A549 (cell line): Measurements from ENCODE around the gene FOXK1. TPM values are rescaled to one million over a fixed set of nuclear protein-coding genes. Genes with fewer than 3 reads are reported as not detected.

Experiments
- ATAC-seq, 2 experiments: fragments of 200-7000 bp in 1 of 2; fragments of >200 bp in 1 of 2; cut with Nextera tagmentation in 1 of 2; cut with Tn5 transposase in 1 of 2; 3 replicates each; pipeline versions ENCODE4 v1.8.0 to v1.9.1; 2018 to 2020; ENCODE audit warnings: mild to moderate bottlenecking in 1 of 2, moderate library complexity in 1 of 2
- CTCF ChIA-PET: fragments of 300-600 bp; sonication (Branson Sonifier 250); formaldehyde crosslinking; extraction: SDS; loops from one replicate; lab custom pipeline; 2021; ENCODE audit warnings: antibody characterized with exemption, inconsistent platforms; lab: Yijun Ruan, JAX
- POLR2A ChIA-PET: fragments of 350-600 bp; formaldehyde crosslinking; extraction: SDS; loops from one replicate; lab custom pipeline; 2021; ENCODE audit warnings: antibody characterized with exemption, inconsistent platforms; lab: Yijun Ruan, JAX
- DNase-seq, 2 experiments: peaks; one replicate each; pipeline versions ENCODE4 v3.0.0 to v3.0.0-alpha.2; 2011 to 2016; ENCODE audit warnings: low read depth in 1 of 2, low spot score in 1 of 2
- FAIRE-seq: peaks from 2 replicates; lab custom pipeline; 2011; peaks lifted over from hg19 to GRCh38; lab: Jason Lieb, UNC
- H3K27ac ChIP-seq, 2 experiments: fragments of >200 bp; sonication (Bioruptor Twin); formaldehyde crosslinking; 3 replicates each; pipeline ENCODE4 v1.5.1; 2016 to 2017
- H3K4me1 ChIP-seq: fragments of >200 bp; sonication (Bioruptor Twin); formaldehyde crosslinking; 3 replicates; pipeline ENCODE4 v1.6.1; 2016
- H3K4me2 ChIP-seq: fragments of >200 bp; sonication (Bioruptor Twin); formaldehyde crosslinking; 3 replicates; pipeline ENCODE4 v1.6.1; 2016
- H3K4me3 ChIP-seq: fragments of >200 bp; sonication (Bioruptor Twin); formaldehyde crosslinking; 3 replicates; pipeline ENCODE4 v1.5.1; 2016
- H3K9me3 ChIP-seq: fragments of >200 bp; sonication (Bioruptor Twin); formaldehyde crosslinking; 3 replicates; pipeline ENCODE4 v1.6.1; 2016
- CBX2 ChIP-seq: fragments of 200-600 bp; sonication (generic); IDR thresholded peaks from 2 replicates; pipeline ENCODE4 v1.6.1; 2016; ENCODE audit warnings: low read depth, mild to moderate bottlenecking, borderline replicate concordance
- CHD2 ChIP-seq: fragments of 150-350 bp; IDR thresholded peaks from 2 replicates; pipeline ENCODE4 v1.6.1; 2014; ENCODE audit warnings: low read length; ENCODE audit not compliant: partially characterized antibody
- CTCF ChIP-seq: fragments of >200 bp; sonication (Bioruptor Twin); formaldehyde crosslinking; IDR thresholded peaks from 3 replicates; pipeline ENCODE4 v1.5.1; 2016
- ESRRA ChIP-seq: fragments of 150-350 bp; IDR thresholded peaks from 2 replicates; pipeline ENCODE4 v1.6.1; 2014; ENCODE audit warnings: mild to moderate bottlenecking, low read length, borderline replicate concordance
- HDAC2 ChIP-seq: fragments of 200-600 bp; sonication (generic); IDR thresholded peaks from 2 replicates; pipeline ENCODE4 v1.6.1; 2016
- HES2 ChIP-seq: fragments of >200 bp; sonication (Bioruptor Twin); formaldehyde crosslinking; IDR thresholded peaks from 2 replicates; pipeline ENCODE4 v1.6.1; 2016
- JUN ChIP-seq, 2 experiments: fragments of >200 bp; sonication (Bioruptor Twin); formaldehyde crosslinking; IDR thresholded peaks; 2 replicates in 1 of 2; 3 replicates in 1 of 2; pipeline ENCODE4 v1.6.1; 2016 to 2017
- KDM5A ChIP-seq: fragments of 200-600 bp; sonication (generic); IDR thresholded peaks from 2 replicates; pipeline ENCODE4 v1.6.1; 2016; ENCODE audit warnings: antibody characterized with exemption, mild to moderate bottlenecking
- MAFK ChIP-seq: fragments of 450-650 bp; IDR thresholded peaks from 2 replicates; pipeline ENCODE4 v1.6.1; 2014; ENCODE audit not compliant: partially characterized antibody
- MYC ChIP-seq: IDR thresholded peaks from 2 replicates; pipeline ENCODE4 v1.6.1; 2012; ENCODE audit warnings: mild to moderate bottlenecking, inconsistent platforms, low read length, improper control_type of control experiment, borderline replicate concordance
- POLR2A ChIP-seq: IDR thresholded peaks from 2 replicates; pipeline ENCODE4 v1.6.1; 2012; ENCODE audit warnings: mild to moderate bottlenecking, low read length
- RAD21 ChIP-seq, 2 experiments: fragments of >200 bp in 1 of 2; sonication (Bioruptor Twin) in 1 of 2; formaldehyde crosslinking in 1 of 2; IDR thresholded peaks in 1 of 2; conservative IDR thresholded peaks in 1 of 2; 2 replicates in 1 of 2; 3 replicates in 1 of 2; pipeline ENCODE4 v1.6.1; 2012 to 2018; ENCODE audit warnings: inconsistent platforms in 1 of 2
- RFX5 ChIP-seq: fragments of 450-650 bp; IDR thresholded peaks from 2 replicates; pipeline ENCODE4 v1.7.1; 2014; ENCODE audit warnings: antibody characterized with exemption, mild to moderate bottlenecking, moderate library complexity
- SMC3 ChIP-seq: fragments of >200 bp; sonication (Bioruptor Twin); formaldehyde crosslinking; IDR thresholded peaks from 3 replicates; pipeline ENCODE4 v1.6.1; 2018; ENCODE audit warnings: inconsistent platforms
- TFCP2L1 ChIP-seq: fragments of 250-450 bp; sonication (Bioruptor Pico); IDR thresholded peaks from 2 replicates; pipeline ENCODE4 v1.5.0; 2021; ENCODE audit warnings: mild to moderate bottlenecking
- TP53 ChIP-seq: fragments of 250-450 bp; sonication (Bioruptor Pico); IDR thresholded peaks from 2 replicates; pipeline ENCODE4 v1.5.0; 2021; ENCODE audit warnings: mild to moderate bottlenecking, moderate library complexity
- WGBS: methylation state at CpG from one replicate; pipeline ENCODE4 v1.1.6; 2017; ENCODE audit errors: missing lambda C conversion rate; 5-methylcytosine and 5-hydroxymethylcytosine counted together
- polyA plus RNA-seq, 4 experiments: library from polyadenylated mRNA; depleted of rRNA in 3 of 4; stranded (reverse); fragments of >200 nt; fragmentation: RNase III in 1 of 4; extraction: RNeasy Plus Mini Kit Qiagen cat#74134 plus additional on column Dnase treatment in 1 of 4; gene quantifications; 2 replicates in 3 of 4; 3 replicates in 1 of 4; pipeline ENCODE4 v1.2.3, GENCODE V29; 2011 to 2017
- TF ChIP-seq, protein P1 (sequence below): IDR thresholded peaks from 2 replicates; pipeline ENCODE4 v1.6.1; 2012; ENCODE audit warnings: low read depth, borderline replicate concordance
- TF ChIP-seq, protein P2 (sequence below): fragments of 250-450 bp; sonication (Bioruptor Pico); IDR thresholded peaks from 2 replicates; pipeline ENCODE4 v1.5.0; 2020; ENCODE audit warnings: low read depth, mild to moderate bottlenecking, moderate library complexity
- TF ChIP-seq, protein P3 (sequence below): fragments of 450-650 bp; IDR thresholded peaks from 2 replicates; pipeline ENCODE4 v1.6.1; 2014; ENCODE audit warnings: antibody characterized with exemption
- TF ChIP-seq, protein P4 (sequence below): IDR thresholded peaks from 2 replicates; pipeline ENCODE4 v1.6.1; 2012
- TF ChIP-seq, protein P5 (sequence below): IDR thresholded peaks from 2 replicates; pipeline ENCODE4 v1.6.1; 2012

Gene FOXK1
- polyA plus RNA-seq, 2 of the 4 experiments (the other 2 are of a cell fraction), result 6.8 to 10.9 TPM

- ChIA-PET CTCF (interaction anchor here (0.6 to 6.6 kb wide), 25 partner anchors 10 to 144 kb away, joined by 3 to 46 read pairs (median 4); partner anchors contain the start of gene AP5Z1), POLR2A (no interaction called here)
Observed at GRCh38 chr7:4753598-4754432, 71.7 kb downstream of the FOXK1 start.

GRCh38 chr7:4754433-4755010 is 72.4 kb downstream of the FOXK1 start:
- no peak for DNase-seq
- H3K4me3 ChIP-seq, result no peak overlapping the region
- WGBS, result 94% methylated on average over 36 of the region's 36 CpGs
- H3K9me3 ChIP-seq, result no peaks in the 10 kb centered on the region
- H3K4me2 ChIP-seq, result no peak overlapping the region
- no peak; a peak in 2 of 6 replicates for ATAC-seq
- H3K4me1 ChIP-seq, result peaks cover 12% of the 10 kb centered on the region
- CTCF ChIA-PET, result interaction anchor here (0.6 to 6.6 kb wide), 23 partner anchors 9 to 145 kb away, joined by 3 to 46 read pairs (median 4); partner anchors contain the start of gene AP5Z1
- POLR2A ChIA-PET, result no interaction called here
- no peak for TF ChIP-seq MYC
- TF ChIP-seq, protein P1, sequence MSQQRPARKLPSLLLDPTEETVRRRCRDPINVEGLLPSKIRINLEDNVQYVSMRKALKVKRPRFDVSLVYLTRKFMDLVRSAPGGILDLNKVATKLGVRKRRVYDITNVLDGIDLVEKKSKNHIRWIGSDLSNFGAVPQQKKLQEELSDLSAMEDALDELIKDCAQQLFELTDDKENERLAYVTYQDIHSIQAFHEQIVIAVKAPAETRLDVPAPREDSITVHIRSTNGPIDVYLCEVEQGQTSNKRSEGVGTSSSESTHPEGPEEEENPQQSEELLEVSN, result no peak
- TF ChIP-seq, protein P2, sequence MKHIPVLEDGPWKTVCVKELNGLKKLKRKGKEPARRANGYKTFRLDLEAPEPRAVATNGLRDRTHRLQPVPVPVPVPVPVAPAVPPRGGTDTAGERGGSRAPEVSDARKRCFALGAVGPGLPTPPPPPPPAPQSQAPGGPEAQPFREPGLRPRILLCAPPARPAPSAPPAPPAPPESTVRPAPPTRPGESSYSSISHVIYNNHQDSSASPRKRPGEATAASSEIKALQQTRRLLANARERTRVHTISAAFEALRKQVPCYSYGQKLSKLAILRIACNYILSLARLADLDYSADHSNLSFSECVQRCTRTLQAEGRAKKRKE (CRISPR knock-in tag), result no peak
- TF ChIP-seq JUN (IDR thresholded peaks at IDR 0.05), result no peak
- TF ChIP-seq, protein P3, sequence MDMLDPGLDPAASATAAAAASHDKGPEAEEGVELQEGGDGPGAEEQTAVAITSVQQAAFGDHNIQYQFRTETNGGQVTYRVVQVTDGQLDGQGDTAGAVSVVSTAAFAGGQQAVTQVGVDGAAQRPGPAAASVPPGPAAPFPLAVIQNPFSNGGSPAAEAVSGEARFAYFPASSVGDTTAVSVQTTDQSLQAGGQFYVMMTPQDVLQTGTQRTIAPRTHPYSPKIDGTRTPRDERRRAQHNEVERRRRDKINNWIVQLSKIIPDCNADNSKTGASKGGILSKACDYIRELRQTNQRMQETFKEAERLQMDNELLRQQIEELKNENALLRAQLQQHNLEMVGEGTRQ, result no peak
- TF ChIP-seq CHD2, result no peak
- TF ChIP-seq TFCP2L1 (CRISPR knock-in tag), result no peak
- no peak for TF ChIP-seq POLR2A
- TF ChIP-seq RFX5, result no peak
- TF ChIP-seq, protein P4, sequence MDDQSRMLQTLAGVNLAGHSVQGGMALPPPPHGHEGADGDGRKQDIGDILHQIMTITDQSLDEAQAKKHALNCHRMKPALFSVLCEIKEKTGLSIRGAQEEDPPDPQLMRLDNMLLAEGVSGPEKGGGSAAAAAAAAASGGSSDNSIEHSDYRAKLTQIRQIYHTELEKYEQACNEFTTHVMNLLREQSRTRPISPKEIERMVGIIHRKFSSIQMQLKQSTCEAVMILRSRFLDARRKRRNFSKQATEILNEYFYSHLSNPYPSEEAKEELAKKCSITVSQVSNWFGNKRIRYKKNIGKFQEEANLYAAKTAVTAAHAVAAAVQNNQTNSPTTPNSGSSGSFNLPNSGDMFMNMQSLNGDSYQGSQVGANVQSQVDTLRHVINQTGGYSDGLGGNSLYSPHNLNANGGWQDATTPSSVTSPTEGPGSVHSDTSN, result no peak
- no peak for TF ChIP-seq TP53 (CRISPR knock-in tag)
- no peak for TF ChIP-seq KDM5A
- TF ChIP-seq ESRRA, result no peak
- TF ChIP-seq CTCF, result no peak
- TF ChIP-seq CBX2, result no peak
- TF ChIP-seq RAD21 (conservative IDR thresholded peaks at IDR 0.05 in 1 of 2, IDR thresholded peaks at IDR 0.05 in 1 of 2), result no peak
- no peak for TF ChIP-seq HES2
- TF ChIP-seq MAFK, result no peak
- no peak for TF ChIP-seq HDAC2
- no peak for FAIRE-seq
- H3K27ac ChIP-seq, result peak overlapping the region in 1 of 2 experiments; percentile 79; a peak in 3 of 6 replicates

More at GRCh38 chr7:4753598-4754432, 71.7 kb downstream of the FOXK1 start:
- Histone ChIP-seq H3K4me1 (peaks cover 12% of the 10 kb centered on the region), H3K4me3 (no peak overlapping the region), H3K27ac (peak overlapping the region; percentile 57 to 79), H3K9me3 (no peaks in the 10 kb centered on the region), H3K4me2 (peak overlapping the region; percentile 42)
- 48% methylated on average over 28 of the region's 31 CpGs for whole genome bisulfite sequencing
- TF ChIP-seq RAD21 (conservative IDR thresholded peaks at IDR 0.05 in 1 of 2, IDR thresholded peaks at IDR 0.05 in 1 of 2) (peak; percentile 93 to 94), CTCF (peak; percentile 90), SMC3 (peak; percentile 94), MAFK (no peak)
- TF ChIP-seq, protein P5, sequence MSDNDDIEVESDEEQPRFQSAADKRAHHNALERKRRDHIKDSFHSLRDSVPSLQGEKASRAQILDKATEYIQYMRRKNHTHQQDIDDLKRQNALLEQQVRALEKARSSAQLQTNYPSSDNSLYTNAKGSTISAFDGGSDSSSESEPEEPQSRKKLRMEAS, result 0 out of 2 replicates have a peak, but pooled peaks have one; percentile 41
- ATAC-seq (peak; percentile 94 to 97), FAIRE-seq (peak; percentile 59), DNase-seq (peak; percentile 82 to 90)
